Effector CD8-positive, alpha-beta T cell (primary cell): ENCODE data around the gene SCRN1.

Experiments
- DNase-seq: peaks from one replicate; lab custom pipeline; 2025; lab: John Stamatoyannopoulos, UW

Gene SCRN1

GRCh38 chr7:29926741-29927140, 62.9 kb downstream of the SCRN1 start:
- no peak for DNase-seq

- no peak for DNase-seq
These were observed 63.4 kb downstream of the SCRN1 start for GRCh38 chr7:29926216-29926615.

GRCh38 chr7:29924684-29925083, 64.9 kb downstream of the SCRN1 start:
- DNase-seq, result no peak

- DNase-seq, result no peak
These were observed 65.6 kb downstream of the SCRN1 start for GRCh38 chr7:29924006-29924405.

- DNase-seq, result no peak
These were observed 66.5 kb downstream of the SCRN1 start for GRCh38 chr7:29922921-29923700.

- peak; percentile 5 for DNase-seq
These were observed 68.1 kb downstream of the SCRN1 start for GRCh38 chr7:29921404-29922010.

GRCh38 chr7:29920491-29920890, 69.1 kb downstream of the SCRN1 start:
- DNase-seq, result no peak

- DNase-seq, result no peak
These were observed 69.8 kb downstream of the SCRN1 start for GRCh38 chr7:29919790-29920189.

GRCh38 chr7:29918850-29919249, 70.8 kb downstream of the SCRN1 start:
- no peak for DNase-seq

- no peak for DNase-seq
These were observed 72.0 kb downstream of the SCRN1 start for GRCh38 chr7:29917641-29918040.

- no peak for DNase-seq
These were observed 74.0 kb downstream of the SCRN1 start for GRCh38 chr7:29915481-29916215.

GRCh38 chr7:29914180-29914579, 75.4 kb downstream of the SCRN1 start:
- DNase-seq, result no peak

GRCh38 chr7:29906200-29907022, 83.2 kb downstream of the SCRN1 start:
- DNase-seq, result no peak

- no peak for DNase-seq
These were observed 88.9 kb downstream of the SCRN1 start for GRCh38 chr7:29900745-29901144.

- DNase-seq, result no peak
These were observed 91.3 kb downstream of the SCRN1 start for GRCh38 chr7:29898301-29898700.

GRCh38 chr7:29896685-29897411, 92.8 kb downstream of the SCRN1 start:
- DNase-seq, result no peak

GRCh38 chr7:29895559-29895958, 94.0 kb downstream of the SCRN1 start:
- DNase-seq, result no peak

- DNase-seq, result no peak
These were observed 95.3 kb downstream of the SCRN1 start for GRCh38 chr7:29894256-29894655.

- no peak for DNase-seq
These were observed 96.1 kb downstream of the SCRN1 start for GRCh38 chr7:29893351-29893965.

GRCh38 chr7:29892231-29892630, 97.4 kb downstream of the SCRN1 start:
- DNase-seq, result no peak

GRCh38 chr7:29891766-29892165, 97.8 kb downstream of the SCRN1 start:
- no peak for DNase-seq
